CD4-positive, alpha-beta T cell treated with Interleukin-4 for 4 hours (primary cell): ENCODE measurements around the gene MSLN.

Source experiments
- DNase-seq: peaks from one replicate; pipeline ENCODE4 v3.0.0-alpha.2; 2020

MSLN gene

GRCh38 chr16:794853-795466 is 34.4 kb downstream of the MSLN start:
- DNase-seq, result no peak

GRCh38 chr16:795580-796229 is 35.2 kb downstream of the MSLN start:
- no peak for DNase-seq

GRCh38 chr16:796296-797119 is 36.0 kb downstream of the MSLN start:
- DNase-seq, result no peak

- no peak for DNase-seq
Measured at GRCh38 chr16:797120-797420, 36.5 kb downstream of the MSLN start.

GRCh38 chr16:797686-798085 is 37.2 kb downstream of the MSLN start:
- DNase-seq, result no peak

GRCh38 chr16:798666-799065 is 38.1 kb downstream of the MSLN start:
- no peak for DNase-seq

GRCh38 chr16:799111-799947 is 38.8 kb downstream of the MSLN start:
- no peak for DNase-seq

GRCh38 chr16:799948-800833 is 39.7 kb downstream of the MSLN start, which contains the start of gene GNG13:
TSS of gene GNG13 (minus strand) at chr16:800734. CDS start at chr16:799077, 1,657 bp downstream.
- DNase-seq, result no peak

- no peak for DNase-seq
Measured at GRCh38 chr16:800834-801511, 40.4 kb downstream of the MSLN start.

GRCh38 chr16:801584-802363 is 41.2 kb downstream of the MSLN start:
- DNase-seq, result no peak

- DNase-seq, result no peak
Measured at GRCh38 chr16:802461-802860, 41.9 kb downstream of the MSLN start.

GRCh38 chr16:802914-803753 is 42.6 kb downstream of the MSLN start:
- no peak for DNase-seq

GRCh38 chr16:803754-804080 is 43.2 kb downstream of the MSLN start:
- no peak for DNase-seq

- DNase-seq, result no peak
Measured at GRCh38 chr16:804193-805048, 43.9 kb downstream of the MSLN start.

GRCh38 chr16:805474-805873 is 44.9 kb downstream of the MSLN start:
- DNase-seq, result no peak

- DNase-seq, result peak; percentile 78
Measured at GRCh38 chr16:807347-808084, 47.0 kb downstream of the MSLN start.

GRCh38 chr16:808085-808386 is 47.5 kb downstream of the MSLN start:
- no peak for DNase-seq

GRCh38 chr16:813204-813915 is 52.8 kb downstream of the MSLN start:
- DNase-seq, result peak; percentile 4
